WI38 (cell line): ENCODE results near the gene RAPGEF3.

ENCODE experiments used
- H3K4me3 ChIP-seq: 2 replicates; pipeline ENCODE4 v1.5.1; 2011; ENCODE audit warnings: low read depth, mild to moderate bottlenecking, control low read depth, low read length
- CTCF ChIP-seq: IDR thresholded peaks from 2 replicates; pipeline ENCODE4 v1.5.1; 2012; ENCODE audit warnings: low read depth, mild to moderate bottlenecking, control low read depth, low read length

Gene RAPGEF3

GRCh38 chr12:47732504-47732903 lies 26.2 kb downstream of the RAPGEF3 start:
- TF ChIP-seq CTCF: no peak
- H3K4me3 ChIP-seq: no peak overlapping the region

DNA sequence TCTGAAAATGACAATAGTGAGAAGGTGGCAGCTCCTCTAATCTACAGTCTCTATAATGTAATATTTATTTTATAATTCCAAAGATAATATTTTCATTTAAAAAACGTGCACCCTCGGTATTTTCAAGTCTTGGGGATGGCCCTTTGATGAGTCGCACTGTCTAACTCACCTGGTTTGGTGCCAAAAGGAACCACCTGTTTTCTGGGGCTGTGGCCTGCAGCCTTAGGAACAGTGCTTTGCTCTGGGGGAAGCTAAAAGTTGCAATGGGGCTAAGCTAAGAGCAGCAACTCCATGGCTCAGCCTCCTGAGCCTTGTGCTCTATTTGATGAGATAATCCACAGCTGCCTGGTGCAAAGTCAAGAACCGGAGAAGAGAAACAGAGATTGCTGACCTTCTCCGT lies 27.0 kb downstream of the RAPGEF3 start:
- H3K4me3 ChIP-seq: no peak overlapping the region
- TF ChIP-seq CTCF: no peak

DNA sequence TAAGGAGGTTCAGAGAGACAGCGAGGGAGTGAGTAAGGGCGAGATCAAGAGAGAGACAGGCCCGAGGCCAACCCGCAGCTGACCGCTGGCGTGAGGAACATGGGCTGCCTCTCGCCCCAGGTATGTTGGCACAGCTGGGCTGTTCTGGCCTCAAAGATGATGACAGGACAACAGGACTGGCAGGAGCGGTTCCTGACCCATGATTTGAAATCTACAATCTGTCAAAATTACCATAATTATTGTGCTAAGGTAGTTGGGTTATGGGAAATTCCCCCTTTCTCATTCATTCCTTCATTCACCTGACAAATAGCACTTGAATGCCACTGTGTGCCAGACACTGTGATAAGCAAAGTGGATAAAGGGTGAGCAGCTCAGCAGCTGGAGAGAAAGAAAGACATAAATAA lies 28.3 kb downstream of the RAPGEF3 start:
- H3K4me3 ChIP-seq: no peak overlapping the region
- TF ChIP-seq CTCF: no peak

DNA sequence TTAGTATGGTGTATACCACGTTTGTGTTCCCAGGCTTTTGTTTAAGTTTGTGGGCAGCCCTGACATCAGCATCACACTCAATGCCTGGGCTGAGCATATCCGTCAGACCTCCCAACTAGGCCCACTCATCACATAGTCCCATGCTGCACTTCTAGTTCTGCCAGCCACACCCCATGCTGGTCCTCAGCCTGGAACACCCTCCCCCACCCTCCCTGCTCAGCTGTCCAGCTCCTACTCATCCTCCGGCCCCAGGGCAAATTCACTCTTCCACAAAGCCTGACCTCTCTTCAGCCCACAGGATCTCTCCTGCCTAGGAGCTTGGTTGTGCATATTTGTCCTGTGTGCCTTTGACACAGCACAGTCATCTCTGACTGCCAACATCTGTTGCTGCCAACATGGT lies 29.4 kb downstream of the RAPGEF3 start:
- TF ChIP-seq CTCF: no peak

GRCh38 chr12:47725893-47726292 lies 32.8 kb downstream of the RAPGEF3 start:
- H3K4me3 ChIP-seq: no peak overlapping the region
- no peak for TF ChIP-seq CTCF

More for the DNA sequence above, 29.4 kb downstream of the RAPGEF3 start:
- H3K4me3 ChIP-seq: no peak overlapping the region

DNA sequence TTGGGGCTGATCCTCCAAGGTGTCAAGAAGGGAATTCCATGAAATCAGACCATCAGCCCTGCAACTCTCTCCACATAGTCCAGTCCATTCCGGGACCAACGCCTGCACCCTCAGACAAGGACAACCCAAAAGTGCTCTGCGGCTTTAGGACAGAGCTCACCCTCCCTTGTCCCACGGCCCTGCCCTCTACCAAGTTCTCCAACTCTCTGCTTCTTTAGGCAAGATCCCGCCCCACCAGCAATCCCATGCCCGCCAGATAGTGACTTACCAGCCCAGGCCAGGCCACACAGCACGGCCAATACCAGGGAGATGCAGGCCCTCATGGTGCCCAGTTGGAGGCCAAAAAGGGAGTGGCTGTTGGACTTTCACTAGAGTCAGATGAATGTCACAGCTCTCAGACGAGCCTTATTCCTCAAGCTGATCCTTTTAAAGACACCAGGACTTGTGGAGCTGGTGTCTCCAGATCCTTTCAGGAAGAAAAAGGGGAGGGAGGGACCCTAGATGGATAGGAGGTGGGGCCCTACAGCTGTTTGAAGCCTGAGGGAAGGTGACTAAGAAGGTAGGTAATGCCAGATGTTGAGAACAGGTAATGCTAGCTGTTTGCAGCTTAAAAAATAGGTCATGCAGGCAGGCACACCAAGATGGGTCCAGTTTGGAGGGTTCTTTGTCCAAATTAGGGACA lies 33.4 kb downstream of the RAPGEF3 start, which contains the start of gene ENDOU:
TSS of gene ENDOU (minus strand) at position 400 of the 682 bp plus-strand sequence. CDS start at position 323, 77 bp downstream.
- no peak within 1 kb of the TSS for H3K4me3 ChIP-seq
- no peak for TF ChIP-seq CTCF

DNA sequence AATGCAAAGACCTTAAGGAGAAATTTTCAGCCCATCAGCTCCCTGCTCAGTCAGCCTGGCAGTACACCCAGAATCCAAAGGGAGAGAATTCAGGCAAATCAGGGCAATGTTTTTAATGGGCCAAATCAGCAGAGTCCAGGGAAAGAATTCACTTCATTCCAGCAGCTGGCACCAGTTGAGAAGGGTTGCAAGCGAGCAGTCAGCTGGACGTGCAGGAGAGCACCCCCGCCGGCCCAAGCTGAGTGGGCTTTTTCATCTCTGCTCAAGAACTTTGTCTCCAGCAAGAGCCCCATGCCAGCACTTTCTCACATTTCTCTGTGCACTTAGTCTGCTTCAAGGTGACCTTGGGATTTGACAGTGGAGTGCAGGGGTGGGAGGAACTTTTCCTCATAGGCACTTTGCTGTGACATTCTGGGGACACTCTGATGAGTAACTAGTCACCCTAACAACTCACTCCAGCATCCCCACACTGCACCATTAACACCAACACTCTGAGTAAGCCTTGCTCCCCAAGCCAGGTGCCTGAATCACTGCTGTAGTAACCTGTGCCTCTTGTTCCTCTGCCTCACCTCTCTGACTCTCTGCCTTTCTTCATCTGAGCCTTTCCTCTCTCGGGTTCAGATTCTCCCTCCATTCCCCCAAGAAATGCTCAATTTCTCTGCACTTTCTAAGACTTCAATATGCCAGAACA lies 35.6 kb downstream of the RAPGEF3 start:
- H3K4me3 ChIP-seq: no peak overlapping the region
- no peak for TF ChIP-seq CTCF
